GM15510 (cell line): ENCODE results near the gene ASB6.

ENCODE experiments used
- POLR2A ChIP-seq: IDR thresholded peaks from 3 replicates; pipeline ENCODE4 v1.6.1; 2011; ENCODE audit warnings: borderline replicate concordance; ENCODE audit not compliant: insufficient read length; ENCODE audit errors: extremely low read depth

The ASB6 gene

GRCh38 chr9:129671065-129671464 lies 29.1 kb upstream of the ASB6 start:
- TF ChIP-seq POLR2A: no peak

- no peak for TF ChIP-seq POLR2A
Measured at GRCh38 chr9:129669946-129670345, 28.0 kb upstream of the ASB6 start.

- TF ChIP-seq POLR2A: no peak
Measured at GRCh38 chr9:129669141-129669718, 27.3 kb upstream of the ASB6 start.

- no peak for TF ChIP-seq POLR2A
Measured at GRCh38 chr9:129667850-129668249, 25.9 kb upstream of the ASB6 start.

GRCh38 chr9:129667378-129667777 lies 25.4 kb upstream of the ASB6 start:
- no peak for TF ChIP-seq POLR2A

GRCh38 chr9:129666575-129666974 lies 24.6 kb upstream of the ASB6 start:
- no peak for TF ChIP-seq POLR2A

GRCh38 chr9:129665814-129666520 lies 24.0 kb upstream of the ASB6 start:
- no peak for TF ChIP-seq POLR2A

GRCh38 chr9:129665389-129665775 lies 23.4 kb upstream of the ASB6 start, which contains the start of gene PRRX2:
PRRX2 (plus strand) TSS chr9:129665647; CDS start chr9:129665868, 221 bp downstream.
- TF ChIP-seq POLR2A: no peak

GRCh38 chr9:129664746-129665388 lies 22.9 kb upstream of the ASB6 start:
- no peak for TF ChIP-seq POLR2A

- TF ChIP-seq POLR2A: no peak
Measured at GRCh38 chr9:129661029-129661428, 19.1 kb upstream of the ASB6 start.

GRCh38 chr9:129656795-129657390 lies 14.9 kb upstream of the ASB6 start:
- no peak for TF ChIP-seq POLR2A

- TF ChIP-seq POLR2A: no peak
Measured at GRCh38 chr9:129655696-129656095, 13.7 kb upstream of the ASB6 start.

GRCh38 chr9:129655154-129655553 lies 13.2 kb upstream of the ASB6 start:
- no peak for TF ChIP-seq POLR2A

- TF ChIP-seq POLR2A: no peak
Measured at GRCh38 chr9:129654554-129655040, 12.6 kb upstream of the ASB6 start.
